KOPT-K1 (cell line): ENCODE measurements around the gene AAK1.
"Not testable (repeated sequence)": the region's sequence is repeated elsewhere in the genome, so short reads cannot be mapped to it uniquely, and the experiment has no call there.

Source experiments
- H3K27ac ChIP-seq: fragments of 200-600 bp; sonication (generic); 2 replicates; pipeline ENCODE4 v1.5.1; 2016; ENCODE audit warnings: antibody characterized with exemption, mild to moderate bottlenecking, low read depth, low read length; ENCODE audit not compliant: poor library complexity, severe bottlenecking
- H3K36me3 ChIP-seq: fragments of 200-600 bp; sonication (generic); 2 replicates; pipeline ENCODE4 v1.5.1; 2017; ENCODE audit warnings: antibody characterized with exemption, mild to moderate bottlenecking, low read length, moderate library complexity; ENCODE audit not compliant: insufficient read depth
- H3K9me3 ChIP-seq: fragments of 200-600 bp; sonication (generic); 2 replicates; pipeline ENCODE4 v1.5.1; 2017; ENCODE audit warnings: antibody characterized with exemption, low read length, mild to moderate bottlenecking; ENCODE audit not compliant: insufficient read depth, poor library complexity, severe bottlenecking

The AAK1 gene

DNA sequence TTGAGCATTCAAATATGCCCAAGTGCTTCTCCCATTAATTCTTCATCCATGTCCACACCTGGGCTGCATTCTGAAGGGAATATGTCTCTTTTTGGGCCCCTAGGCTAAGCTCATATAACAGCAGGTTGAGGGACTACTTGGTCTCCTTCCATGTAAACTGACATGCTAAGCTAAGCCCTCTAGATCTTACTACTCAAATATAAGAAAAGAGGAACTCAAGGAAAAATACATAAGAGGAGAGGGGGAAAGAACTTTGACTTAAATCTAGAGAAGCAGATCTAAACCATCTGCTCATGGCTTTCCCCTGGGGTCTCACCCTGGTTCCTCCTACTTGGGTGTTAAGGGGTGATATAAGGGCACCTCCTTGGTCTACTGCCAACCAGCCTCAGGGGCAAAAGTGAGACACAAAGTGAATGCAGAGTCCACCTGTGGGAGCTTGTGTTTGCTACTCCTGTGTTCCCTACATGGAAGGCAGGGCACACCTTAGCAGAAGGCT, 186.5 kb downstream of the AAK1 start:
- H3K9me3 ChIP-seq: no peaks in the 10 kb centered on the region
- no peak overlapping the region for H3K27ac ChIP-seq
- H3K36me3 ChIP-seq: no peaks in the 10 kb centered on the region

DNA sequence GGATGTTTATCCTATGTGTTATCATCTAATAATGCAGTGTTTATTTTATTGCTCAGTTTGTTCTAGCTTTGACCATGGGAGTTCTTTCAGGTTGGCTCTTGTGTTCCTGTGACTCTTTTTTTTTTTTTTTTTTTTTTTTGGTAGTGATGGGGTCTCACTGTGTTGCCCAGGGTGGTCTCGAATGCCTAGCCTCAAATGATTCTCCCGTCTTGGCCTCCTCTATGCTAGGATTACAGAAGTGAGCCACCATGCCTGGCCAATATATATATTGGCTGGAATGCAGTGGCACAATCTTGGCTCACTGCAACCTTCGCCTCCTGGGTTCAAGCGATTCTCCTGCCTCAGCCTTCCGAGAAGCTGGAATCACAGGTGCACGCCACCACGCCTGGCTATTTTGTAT, 187.4 kb downstream of the AAK1 start:
- Histone ChIP-seq H3K9me3 (no peaks in the 10 kb centered on the region), H3K27ac (no peak overlapping the region), H3K36me3 (no peaks in the 10 kb centered on the region)

DNA sequence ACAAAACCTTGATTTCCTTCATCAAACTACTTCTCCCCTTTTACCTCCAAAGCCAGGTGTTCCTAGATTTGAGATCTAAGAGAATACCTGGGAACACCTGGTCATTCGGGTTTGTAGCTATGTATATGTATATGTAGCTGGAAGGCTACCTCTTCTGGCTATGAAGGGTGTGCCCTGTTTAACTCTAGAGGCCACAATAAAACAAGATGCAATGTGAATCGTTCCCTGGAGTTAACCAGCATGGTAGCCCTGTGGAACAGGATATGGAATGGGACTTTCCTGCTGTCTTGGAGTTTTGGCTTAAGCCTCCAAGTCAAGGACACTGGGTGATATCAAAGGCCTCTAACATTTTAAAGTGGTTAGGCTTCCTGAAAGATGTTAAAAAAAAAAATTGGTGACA, 188.6 kb downstream of the AAK1 start:
- Histone ChIP-seq H3K27ac (no peak overlapping the region), H3K9me3 (no peaks in the 10 kb centered on the region), H3K36me3 (no peaks in the 10 kb centered on the region)

DNA sequence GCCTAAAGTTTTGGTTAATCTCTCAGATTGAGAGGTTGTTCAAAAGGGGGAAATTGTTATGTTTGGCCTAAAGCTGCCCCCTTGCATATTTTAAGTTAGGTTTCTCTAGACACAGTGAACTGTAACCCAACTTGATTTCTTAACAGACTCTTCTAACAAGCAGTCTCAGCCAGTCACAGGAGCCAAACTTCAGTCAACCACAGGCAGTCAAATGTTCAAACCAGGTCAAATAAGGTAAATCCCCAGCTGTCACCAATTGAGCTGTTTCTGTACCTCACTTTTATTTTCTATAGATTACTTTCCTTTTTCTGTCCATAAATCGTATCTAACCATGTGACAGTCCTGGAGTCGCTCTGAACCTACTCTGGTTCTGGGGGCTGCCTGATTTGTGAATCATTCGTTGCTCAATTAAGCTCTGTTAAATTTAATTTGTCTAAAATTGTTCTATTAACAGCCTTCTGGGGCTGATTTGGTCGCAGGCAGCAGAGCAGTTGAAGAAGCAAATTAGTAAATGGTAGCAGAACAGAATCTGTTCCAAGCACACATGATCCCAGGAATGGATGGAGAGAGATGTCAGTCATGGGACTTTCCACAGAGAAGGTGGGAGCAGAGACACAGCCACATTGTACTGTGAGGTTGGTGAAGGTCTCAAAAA, 189.9 kb downstream of the AAK1 start:
- Histone ChIP-seq H3K27ac (no peak overlapping the region), H3K36me3 (no peaks in the 10 kb centered on the region), H3K9me3 (no peaks in the 10 kb centered on the region)

DNA sequence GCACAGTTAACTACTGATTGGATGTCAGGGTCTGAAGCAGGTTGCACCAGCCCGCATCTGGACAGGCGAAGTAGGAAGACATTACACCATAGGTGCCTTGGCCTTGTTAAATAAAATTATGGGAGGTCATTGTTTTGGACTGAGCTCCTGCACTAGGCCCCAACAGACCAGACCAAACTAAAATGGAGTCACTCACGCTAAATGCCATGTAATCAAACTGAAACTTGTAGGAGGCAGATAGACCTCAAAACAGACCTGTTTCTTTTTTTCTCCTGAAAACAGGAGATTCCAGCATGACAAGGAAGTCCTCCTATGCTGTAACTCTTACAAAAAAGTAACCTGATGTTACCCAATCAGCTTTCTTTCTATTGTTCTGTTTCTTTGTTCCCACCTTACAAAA, 190.9 kb downstream of the AAK1 start:
- Histone ChIP-seq H3K27ac (no peak overlapping the region), H3K36me3 (no peaks in the 10 kb centered on the region), H3K9me3 (no peaks in the 10 kb centered on the region)

DNA sequence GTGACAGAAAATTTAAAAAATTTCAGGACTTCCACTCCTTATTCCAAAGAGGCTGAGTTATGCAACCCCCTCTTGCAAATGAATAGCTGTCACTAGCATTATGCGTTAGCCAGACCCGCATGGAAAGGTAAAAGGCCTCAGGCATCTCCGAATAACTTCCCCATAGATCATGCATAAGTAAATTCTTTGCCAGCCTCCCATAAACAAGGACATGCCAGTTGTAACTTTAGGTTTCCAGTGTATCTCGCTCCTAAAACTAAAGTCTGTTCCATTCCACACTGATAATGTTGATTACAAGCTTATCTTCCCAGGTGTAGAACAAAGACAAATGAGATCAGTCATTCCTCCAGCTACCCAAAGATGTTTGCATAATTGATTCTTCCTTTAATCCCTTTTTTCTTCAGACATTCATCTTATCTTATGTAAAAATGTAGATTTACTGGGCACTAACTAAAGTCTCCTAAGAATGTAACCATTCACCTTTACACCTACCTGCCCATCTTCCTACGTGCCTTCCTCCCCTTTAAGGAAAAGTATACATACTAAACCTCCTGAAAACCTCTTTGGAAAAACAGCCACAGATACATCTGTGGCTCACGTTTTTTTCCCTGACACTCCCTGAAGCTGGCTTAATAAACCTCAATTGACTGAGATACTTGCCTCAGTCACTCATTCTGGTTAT, 192.7 kb downstream of the AAK1 start:
- no peaks in the 10 kb centered on the region for H3K36me3 ChIP-seq
- H3K27ac ChIP-seq: no peak overlapping the region
- H3K9me3 ChIP-seq: no peaks in the 10 kb centered on the region

DNA sequence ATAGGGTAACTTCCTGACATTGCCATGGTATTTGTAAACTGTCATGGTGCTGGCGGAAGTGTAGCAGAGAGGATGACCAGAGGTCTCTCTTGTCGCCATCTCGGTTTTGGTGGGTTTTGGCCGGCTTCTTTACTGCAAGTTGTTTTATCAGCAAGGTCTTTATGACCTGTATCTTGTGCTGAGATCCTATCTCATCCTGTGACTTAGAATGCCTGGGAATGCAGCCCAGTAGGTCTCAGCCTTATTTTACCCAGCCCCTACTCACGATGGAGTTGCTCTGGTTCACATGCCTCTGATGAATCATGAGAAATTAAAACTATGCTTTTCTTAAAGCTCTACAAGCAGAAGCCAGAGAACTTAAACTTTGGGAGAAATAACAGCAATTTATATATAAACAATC, 193.6 kb downstream of the AAK1 start:
- H3K9me3 ChIP-seq: no peaks in the 10 kb centered on the region
- no peak overlapping the region for H3K27ac ChIP-seq
- no peaks in the 10 kb centered on the region for H3K36me3 ChIP-seq

DNA sequence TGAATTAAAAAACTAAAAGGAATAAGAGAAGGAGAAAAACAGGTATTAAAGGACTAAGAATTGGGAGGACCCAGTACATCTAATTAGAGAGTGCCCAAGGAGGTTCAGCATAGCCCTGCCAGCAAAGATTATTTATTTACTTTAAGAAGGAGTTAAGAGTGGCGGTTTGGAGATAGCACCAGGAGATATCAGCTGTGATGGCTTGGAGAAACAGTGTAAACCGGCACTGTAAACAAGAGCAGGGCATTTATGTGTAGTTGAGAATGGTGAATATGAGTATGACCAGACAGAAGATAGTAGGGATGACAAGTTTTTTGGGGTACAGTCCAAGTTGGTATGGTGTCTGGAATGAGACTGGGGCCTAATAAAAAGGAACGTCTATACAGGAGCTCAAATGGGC, 199.9 kb downstream of the AAK1 start:
- not testable (repeated sequence) for H3K27ac ChIP-seq, H3K9me3 ChIP-seq

DNA sequence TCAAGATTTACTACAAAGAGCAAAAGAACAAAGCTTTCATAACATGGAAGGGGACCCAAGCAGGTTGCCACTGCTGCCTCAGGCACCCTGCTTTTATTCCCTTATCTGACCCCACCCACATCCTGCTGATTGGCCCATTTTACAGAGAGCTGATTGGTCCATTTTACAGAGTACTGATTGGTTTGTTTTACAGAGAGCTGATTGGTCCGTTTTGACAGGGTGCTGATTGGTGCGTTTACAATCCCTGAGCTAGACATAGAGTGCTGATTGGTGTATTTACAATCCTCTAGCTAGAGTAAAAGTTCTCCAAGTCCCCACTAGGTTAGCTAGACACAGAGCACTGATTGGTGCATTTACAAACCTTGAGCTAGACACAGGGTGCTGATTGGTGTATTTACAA, 204.0 kb downstream of the AAK1 start:
- not testable (repeated sequence) for H3K27ac ChIP-seq, H3K36me3 ChIP-seq, H3K9me3 ChIP-seq

More for the DNA sequence above, 199.9 kb downstream of the AAK1 start:
- not testable (repeated sequence) for H3K36me3 ChIP-seq

DNA sequence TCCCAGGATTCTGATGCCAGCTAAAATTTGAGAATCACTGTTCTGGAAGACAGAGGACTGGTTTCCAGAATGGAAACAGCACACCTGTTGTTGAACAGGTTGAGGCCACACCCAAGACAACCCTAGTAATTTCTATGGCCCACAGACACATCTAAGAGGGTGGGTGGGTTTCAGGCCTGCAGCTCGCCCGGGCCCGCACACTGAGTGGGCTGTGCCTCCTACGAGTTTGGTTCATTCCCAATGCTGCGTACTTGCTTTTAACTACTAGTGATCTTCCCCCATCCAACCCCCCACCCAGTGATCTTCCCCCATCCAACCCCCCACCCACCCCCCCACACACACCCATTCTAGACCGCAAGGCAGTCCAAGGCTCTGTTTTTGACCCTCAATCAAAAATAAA, 205.0 kb downstream of the AAK1 start:
- H3K27ac ChIP-seq: no peak overlapping the region
- H3K36me3 ChIP-seq: no peaks in the 10 kb centered on the region

DNA sequence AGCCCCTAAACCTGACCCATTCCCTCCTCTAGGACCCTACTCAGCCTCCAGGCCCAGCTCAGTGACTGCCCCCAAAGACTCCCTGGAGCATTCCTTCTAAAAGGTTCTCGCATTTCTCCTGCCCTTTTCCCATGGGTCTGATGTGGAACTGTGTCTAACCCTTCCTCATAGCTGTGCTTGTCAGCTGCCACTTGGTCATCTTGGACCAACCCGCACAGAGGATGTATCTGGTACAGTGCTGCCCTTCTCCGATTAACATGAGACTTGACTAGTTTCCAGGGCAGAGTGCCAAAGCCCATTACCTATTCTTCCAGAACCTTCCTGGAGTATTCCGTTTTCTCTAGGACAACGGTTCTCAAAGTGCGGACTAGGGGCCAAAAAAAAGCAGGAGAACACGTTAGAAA, 205.8 kb downstream of the AAK1 start:
- Histone ChIP-seq H3K27ac (peak overlapping the region; percentile 75), H3K36me3 (no peaks in the 10 kb centered on the region), H3K9me3 (no peaks in the 10 kb centered on the region)

More for the DNA sequence above, 205.0 kb downstream of the AAK1 start:
- H3K9me3 ChIP-seq: no peaks in the 10 kb centered on the region

DNA sequence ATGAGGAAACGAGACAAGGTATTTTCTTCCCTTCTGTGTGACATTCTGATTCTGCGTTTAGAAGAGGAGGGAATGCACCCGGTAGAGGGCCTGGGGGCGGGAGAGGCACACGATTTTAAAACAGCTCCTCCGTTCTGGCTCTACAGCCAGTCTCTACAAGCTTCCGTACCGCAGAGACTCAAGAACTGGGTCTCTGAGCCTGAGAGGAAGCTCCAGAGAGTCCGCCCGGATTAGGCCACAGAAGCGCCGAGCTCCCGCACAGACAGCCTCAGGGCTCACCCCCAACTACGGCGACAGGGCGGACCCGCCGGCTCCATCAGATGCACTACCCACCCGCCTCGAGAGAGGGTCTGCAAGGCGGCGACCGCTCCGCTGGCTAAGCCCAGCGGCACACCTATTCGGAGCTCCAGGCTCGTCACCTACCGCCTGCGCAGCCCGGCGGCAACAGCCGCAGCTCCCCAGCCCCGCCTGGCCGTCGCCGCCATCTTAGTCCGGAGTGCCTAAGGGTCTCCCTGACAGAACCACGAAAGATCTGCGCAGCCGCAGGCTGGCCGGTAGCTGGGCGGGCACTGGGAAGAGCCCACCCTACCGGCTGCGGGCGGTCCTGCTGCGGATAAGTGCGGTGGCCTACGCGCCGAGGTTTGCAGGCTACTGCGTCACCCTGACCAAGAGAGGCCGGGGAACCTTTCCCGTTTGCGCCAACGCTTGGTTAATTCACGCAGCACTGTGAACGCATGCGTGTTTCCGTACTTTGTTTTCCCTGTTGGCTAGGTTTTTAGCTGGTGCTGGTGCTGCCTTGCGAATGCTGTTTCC, 206.4 kb downstream of the AAK1 start, which contains the start of gene NFU1:
TSS of gene NFU1 (minus strand) at position 498 of the 813 bp plus-strand sequence. CDS start at position 485, 13 bp downstream.
- no peaks in the 10 kb centered on the region for H3K36me3 ChIP-seq
- peak within 1 kb of the TSS; percentile 75 for H3K27ac ChIP-seq
- H3K9me3 ChIP-seq: no peaks in the 10 kb centered on the region

DNA sequence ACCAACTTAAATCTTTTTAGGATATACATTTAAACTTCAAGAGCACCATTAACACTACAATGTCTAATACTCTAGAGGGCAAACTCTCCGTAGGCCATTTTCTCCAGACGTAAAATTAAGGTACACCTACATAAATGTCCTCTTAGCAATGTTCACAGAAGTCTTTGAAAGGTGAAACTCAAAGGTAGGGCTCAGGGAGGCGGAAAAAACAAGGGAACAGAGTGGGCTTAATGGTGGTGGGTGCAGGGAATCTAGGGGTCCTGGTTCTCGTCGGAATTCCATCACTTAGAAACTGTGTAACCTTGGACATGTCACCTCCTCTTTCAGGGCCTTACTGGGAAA, 207.0 kb downstream of the AAK1 start:
- no peaks in the 10 kb centered on the region for H3K9me3 ChIP-seq
- peak overlapping the region; percentile 75 for H3K27ac ChIP-seq
- H3K36me3 ChIP-seq: no peaks in the 10 kb centered on the region

DNA sequence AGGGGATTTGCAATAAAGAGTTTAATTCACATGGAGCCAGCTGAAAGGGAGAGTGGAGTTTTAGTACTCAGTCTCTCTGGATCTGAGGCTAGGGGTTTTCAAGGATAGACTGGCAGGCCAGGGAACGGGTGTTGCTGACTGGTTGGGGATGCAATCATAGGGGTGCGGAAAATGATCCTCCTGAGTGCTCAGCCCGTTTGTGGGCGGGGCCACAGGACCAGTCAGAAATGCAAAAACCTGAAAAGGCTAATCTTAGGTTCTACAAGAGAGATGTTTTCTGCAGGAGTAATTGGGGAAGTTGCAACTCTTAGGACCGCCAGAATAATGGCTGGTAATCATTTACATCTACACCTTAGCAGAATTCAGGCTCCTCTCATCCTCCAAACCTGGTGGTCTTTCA, 208.8 kb downstream of the AAK1 start:
- Histone ChIP-seq H3K27ac (no peak overlapping the region), H3K36me3 (peaks cover 17% of the 10 kb centered on the region), H3K9me3 (no peaks in the 10 kb centered on the region)

DNA sequence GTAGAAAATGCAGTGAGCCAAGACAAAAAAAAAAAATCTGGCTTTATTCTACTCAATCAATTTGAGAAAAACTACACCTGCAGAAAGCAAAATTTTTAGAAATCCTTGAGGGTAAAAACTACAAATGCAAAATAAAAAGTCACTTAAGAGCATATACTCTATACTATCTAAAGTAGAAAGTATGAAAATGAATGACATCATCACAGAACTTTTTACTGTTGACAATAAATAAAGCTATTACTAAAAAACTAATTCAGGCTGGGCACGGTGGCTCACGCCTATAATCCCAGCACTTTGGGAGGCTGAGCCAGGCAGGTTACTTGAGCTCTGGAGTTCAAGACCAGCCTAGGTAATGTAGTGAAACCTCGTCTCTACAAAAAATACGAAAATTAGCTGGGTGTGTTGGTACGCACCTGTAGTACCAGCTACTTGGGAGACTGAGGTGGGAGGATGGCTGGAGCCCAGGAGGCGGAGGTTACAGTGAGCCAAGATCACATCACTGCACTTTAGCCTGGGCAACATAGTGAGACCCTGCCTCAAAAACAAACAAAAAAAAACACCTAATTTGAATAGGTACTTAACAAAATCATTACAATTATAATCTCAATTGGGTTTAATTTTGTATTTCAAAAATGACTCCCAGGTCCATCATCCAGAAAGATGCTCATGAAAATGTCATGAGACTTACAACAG, 213.9 kb downstream of the AAK1 start:
- no peaks in the 10 kb centered on the region for H3K9me3 ChIP-seq
- no peak overlapping the region for H3K27ac ChIP-seq
- peaks cover 48% of the 10 kb centered on the region for H3K36me3 ChIP-seq
